Prostate gland (tissue), 2 donors: ENCODE results near the gene IL4.

Experiments
- POLR2A ChIP-seq: fragments of 450-650 bp; IDR thresholded peaks from one replicate; pipeline ENCODE4 v1.6.1; 2016; ENCODE audit warnings: antibody characterized with exemption, mild to moderate bottlenecking
- TF ChIP-seq, protein P1 (sequence below), 4 experiments: fragments of 200-600 bp in 2 of 4; fragments of 450-650 bp in 2 of 4; sonication (generic) in 2 of 4; IDR thresholded peaks; 1 replicate in 3 of 4; 2 replicates in 1 of 4; pipeline ENCODE4 v1.5.1; 2016 to 2019; ENCODE audit warnings: antibody characterized with exemption in 4 of 4, mild to moderate bottlenecking in 2 of 4, moderate library complexity in 2 of 4

DNA sequence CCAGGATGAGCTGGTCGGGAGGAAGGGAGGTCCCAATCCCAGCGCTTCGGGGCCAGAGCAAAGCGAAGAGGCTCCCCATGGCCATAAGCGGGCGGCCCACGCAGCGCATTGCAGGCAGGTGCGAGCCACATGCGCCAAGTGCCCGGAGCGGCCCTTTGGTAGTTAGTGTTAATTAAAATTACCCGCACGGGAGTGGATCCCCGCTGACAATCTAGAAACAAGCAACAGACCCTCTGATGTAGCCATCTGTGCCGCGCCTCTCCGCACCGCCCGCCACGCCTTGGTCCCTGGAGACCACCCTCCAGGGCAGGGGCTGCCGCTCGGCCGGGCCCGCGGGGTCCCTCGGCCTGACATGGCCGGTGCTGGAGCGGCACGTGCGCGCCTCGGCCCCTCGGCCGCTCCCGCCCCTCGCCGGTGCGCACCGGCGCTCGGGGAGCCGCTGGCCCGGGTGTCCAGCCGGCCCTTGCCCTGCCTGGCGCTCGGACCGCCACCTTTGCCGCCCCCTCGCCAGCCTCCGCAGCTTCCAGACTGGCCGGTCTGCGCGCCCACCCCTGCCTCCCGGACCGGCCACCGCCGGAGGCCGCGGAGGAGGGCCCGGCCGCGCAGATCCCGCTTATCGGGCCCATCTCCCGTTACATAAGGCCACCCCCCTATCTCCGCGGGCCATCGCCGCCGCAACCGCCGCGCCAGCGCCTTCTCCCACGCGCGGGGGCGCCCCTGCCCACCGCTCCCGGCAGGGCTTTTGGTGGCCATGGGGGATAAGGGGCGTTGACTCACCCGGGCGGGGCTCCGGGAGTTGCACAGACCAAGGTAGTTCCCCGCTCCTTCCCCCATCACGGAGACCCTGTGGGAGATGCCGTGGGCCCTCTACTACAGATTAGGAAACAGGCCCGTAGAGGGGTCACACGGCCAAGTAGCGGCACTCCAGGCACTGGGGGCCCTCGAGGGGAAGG, 17.7 kb upstream of the IL4 start:
- TF ChIP-seq, protein P1, sequence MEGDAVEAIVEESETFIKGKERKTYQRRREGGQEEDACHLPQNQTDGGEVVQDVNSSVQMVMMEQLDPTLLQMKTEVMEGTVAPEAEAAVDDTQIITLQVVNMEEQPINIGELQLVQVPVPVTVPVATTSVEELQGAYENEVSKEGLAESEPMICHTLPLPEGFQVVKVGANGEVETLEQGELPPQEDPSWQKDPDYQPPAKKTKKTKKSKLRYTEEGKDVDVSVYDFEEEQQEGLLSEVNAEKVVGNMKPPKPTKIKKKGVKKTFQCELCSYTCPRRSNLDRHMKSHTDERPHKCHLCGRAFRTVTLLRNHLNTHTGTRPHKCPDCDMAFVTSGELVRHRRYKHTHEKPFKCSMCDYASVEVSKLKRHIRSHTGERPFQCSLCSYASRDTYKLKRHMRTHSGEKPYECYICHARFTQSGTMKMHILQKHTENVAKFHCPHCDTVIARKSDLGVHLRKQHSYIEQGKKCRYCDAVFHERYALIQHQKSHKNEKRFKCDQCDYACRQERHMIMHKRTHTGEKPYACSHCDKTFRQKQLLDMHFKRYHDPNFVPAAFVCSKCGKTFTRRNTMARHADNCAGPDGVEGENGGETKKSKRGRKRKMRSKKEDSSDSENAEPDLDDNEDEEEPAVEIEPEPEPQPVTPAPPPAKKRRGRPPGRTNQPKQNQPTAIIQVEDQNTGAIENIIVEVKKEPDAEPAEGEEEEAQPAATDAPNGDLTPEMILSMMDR (IDR thresholded peaks at IDR 0.05) = no peak
- TF ChIP-seq POLR2A = no peak
